ENCODE results near the gene GRID2. TPM values are rescaled to one million over a fixed set of nuclear protein-coding genes. Genes with fewer than 3 reads are reported as not detected.

GRID2 gene
- total and polyA plus RNA-seq, 10 of the 15 experiments (the other 5 are each of a cell fraction or from before 2014, with no cell fraction given): not detected

DNA sequence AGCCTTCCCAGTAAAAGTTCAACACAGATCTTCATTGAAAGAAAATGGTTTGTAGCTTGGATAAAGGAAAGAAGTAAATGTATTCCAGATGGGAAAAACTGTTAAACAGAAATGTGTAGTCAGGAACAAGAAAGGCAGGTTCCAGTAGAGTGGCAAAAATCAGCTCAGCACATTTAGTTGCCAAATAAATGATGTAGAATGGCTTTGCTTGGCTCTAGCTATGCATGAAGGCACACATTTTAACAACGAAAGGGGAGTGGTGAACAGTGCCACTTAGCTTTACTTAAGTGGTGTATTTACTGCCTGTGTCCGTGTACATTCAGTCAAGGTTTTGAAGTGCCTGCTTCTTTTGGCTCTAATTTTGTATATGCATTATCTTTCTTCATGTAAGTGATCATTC is 880.3 kb downstream of the GRID2 start (continued):
- TF ChIP-seq EED (IDR thresholded peaks at IDR 0.05; ENCODE audit: low read depth) (no peak), TBL1XR1 (IDR thresholded peaks at IDR 0.05; ENCODE audit: low read depth, low read length) (no peak)

- Histone ChIP-seq H3K36me3 (ENCODE audit: control insufficient read depth in 2 of 2, insufficient read depth in 2 of 2, low read length in 1 of 2) (no peaks in the 10 kb centered on the region), H3K27ac (ENCODE audit: control insufficient read depth, insufficient read depth) (no peak overlapping the region), H3K79me2 (ENCODE audit: control insufficient read depth, insufficient read depth, low read length) (no peaks in the 10 kb centered on the region), H3K4me3 (no peak overlapping the region), H2AFZ (ENCODE audit: control insufficient read depth, low read depth, low read length) (no peak overlapping the region), H3K4me1 (ENCODE audit: control insufficient read depth, insufficient read depth, low read length) (no peaks in the 10 kb centered on the region), H3K9ac (ENCODE audit: control insufficient read depth, insufficient read depth, low read length) (no peak overlapping the region), H3K27me3 (replicated peaks in 1 of 2; ENCODE audit: control insufficient read depth in 2 of 2, insufficient read depth in 2 of 2, low read length in 1 of 2) (no peaks in the 10 kb centered on the region), H3K9me3 (replicated peaks; ENCODE audit: control insufficient read depth, insufficient read depth, low read length) (no peaks in the 10 kb centered on the region), H3K4me2 (ENCODE audit: control insufficient read depth, insufficient read depth) (no peak overlapping the region), H4K20me1 (ENCODE audit: control insufficient read depth, insufficient read depth) (no peaks in the 10 kb centered on the region)
- CTCF ChIA-PET: no interaction called here
- RAD21 ChIA-PET (ENCODE audit: unreplicated experiment): no interaction called here
- POLR2A ChIA-PET: no interaction called here
- ATAC-seq (no peak), DNase-seq (ENCODE audit: low read depth, low spot score) (no peak), FAIRE-seq (no peak)
- in situ Hi-C loops (cut with MboI) (no loop called here), intact Hi-C loops (cut with micrococcal nuclease; ENCODE audit: unreplicated experiment) (no loop called here)
- SMC1A ChIA-PET (ENCODE audit: uncharacterized antibody, unreplicated experiment): interaction anchor here (1.0 kb wide), 1 partner anchor 10 kb away, joined by 3 read pairs; no protein-coding TSS in a partner anchor
- 0% methylated on average over 1 of the region's 1 CpG for WGBS (ENCODE audit: insufficient coverage, insufficient replicate concordance, low lambda C conversion rate, missing lambda C conversion rate)
- no TSS peak for BruUV-seq (replicated peaks)
- no peak for TF ChIP-seq E4F1 (IDR thresholded peaks at IDR 0.05; ENCODE audit: borderline replicate concordance, partially characterized antibody)
- TF ChIP-seq, protein P1, sequence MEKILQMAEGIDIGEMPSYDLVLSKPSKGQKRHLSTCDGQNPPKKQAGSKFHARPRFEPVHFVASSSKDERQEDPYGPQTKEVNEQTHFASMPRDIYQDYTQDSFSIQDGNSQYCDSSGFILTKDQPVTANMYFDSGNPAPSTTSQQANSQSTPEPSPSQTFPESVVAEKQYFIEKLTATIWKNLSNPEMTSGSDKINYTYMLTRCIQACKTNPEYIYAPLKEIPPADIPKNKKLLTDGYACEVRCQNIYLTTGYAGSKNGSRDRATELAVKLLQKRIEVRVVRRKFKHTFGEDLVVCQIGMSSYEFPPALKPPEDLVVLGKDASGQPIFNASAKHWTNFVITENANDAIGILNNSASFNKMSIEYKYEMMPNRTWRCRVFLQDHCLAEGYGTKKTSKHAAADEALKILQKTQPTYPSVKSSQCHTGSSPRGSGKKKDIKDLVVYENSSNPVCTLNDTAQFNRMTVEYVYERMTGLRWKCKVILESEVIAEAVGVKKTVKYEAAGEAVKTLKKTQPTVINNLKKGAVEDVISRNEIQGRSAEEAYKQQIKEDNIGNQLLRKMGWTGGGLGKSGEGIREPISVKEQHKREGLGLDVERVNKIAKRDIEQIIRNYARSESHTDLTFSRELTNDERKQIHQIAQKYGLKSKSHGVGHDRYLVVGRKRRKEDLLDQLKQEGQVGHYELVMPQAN (conservative IDR thresholded peaks at IDR 0.05): no peak
- TF ChIP-seq EGR1 (IDR thresholded peaks at IDR 0.05; ENCODE audit: borderline replicate concordance in 1 of 2, low read depth in 2 of 2, low read length in 2 of 2): no peak
- no peak for TF ChIP-seq TCF12 (IDR thresholded peaks at IDR 0.05; ENCODE audit: low read depth, low read length)
- no peak for TF ChIP-seq FOXM1 (IDR thresholded peaks at IDR 0.05; ENCODE audit: low read depth, low read length)
- no peak for TF ChIP-seq ATF7 (IDR thresholded peaks at IDR 0.05; ENCODE audit: low read depth)
- TF ChIP-seq KDM1A (IDR thresholded peaks at IDR 0.05; ENCODE audit: borderline replicate concordance): no peak
- TF ChIP-seq YY1 (IDR thresholded peaks at IDR 0.05; ENCODE audit: low read depth, low read length): no peak
- no peak for TF ChIP-seq CBX5 (IDR thresholded peaks at IDR 0.05; ENCODE audit: low read depth)
- TF ChIP-seq SUZ12 (IDR thresholded peaks at IDR 0.05; ENCODE audit: unreplicated experiment): no peak
- no peak for TF ChIP-seq JUND (IDR thresholded peaks at IDR 0.05; ENCODE audit: low read depth, low read length)
- no peak for TF ChIP-seq TCF3 (IDR thresholded peaks at IDR 0.05; ENCODE audit: borderline replicate concordance, insufficient read depth, low read depth, low read length)
- TF ChIP-seq HDAC2 (IDR thresholded peaks at IDR 0.05): no peak
- no peak for TF ChIP-seq PBX3 (IDR thresholded peaks at IDR 0.05; ENCODE audit: insufficient replicate concordance, low read depth, low read length)
- no peak for TF ChIP-seq DPF2 (IDR thresholded peaks at IDR 0.05)
- TF ChIP-seq TAF1 (IDR thresholded peaks at IDR 0.05; ENCODE audit: borderline replicate concordance, low read depth, low read length): no peak
- TF ChIP-seq IRF4 (IDR thresholded peaks at IDR 0.05; ENCODE audit: low read depth, low read length): no peak
- TF ChIP-seq BCL11A (IDR thresholded peaks at IDR 0.05; ENCODE audit: low read depth, low read length): no peak
- no peak for TF ChIP-seq CEBPB (IDR thresholded peaks at IDR 0.05; ENCODE audit: borderline replicate concordance in 1 of 2, low read depth in 2 of 2, low read length in 2 of 2)
Observed at GRCh38 chr4:93186846-93187245, 883.1 kb downstream of the GRID2 start.

All from GM12878 (cell line).